Measurements from ENCODE around the gene NUBPL. TPM values are rescaled to one million over a fixed set of nuclear protein-coding genes. Genes with fewer than 3 reads are reported as not detected.

Gene NUBPL
- total RNA-seq, 1 donor, result 10.5 TPM

DNA sequence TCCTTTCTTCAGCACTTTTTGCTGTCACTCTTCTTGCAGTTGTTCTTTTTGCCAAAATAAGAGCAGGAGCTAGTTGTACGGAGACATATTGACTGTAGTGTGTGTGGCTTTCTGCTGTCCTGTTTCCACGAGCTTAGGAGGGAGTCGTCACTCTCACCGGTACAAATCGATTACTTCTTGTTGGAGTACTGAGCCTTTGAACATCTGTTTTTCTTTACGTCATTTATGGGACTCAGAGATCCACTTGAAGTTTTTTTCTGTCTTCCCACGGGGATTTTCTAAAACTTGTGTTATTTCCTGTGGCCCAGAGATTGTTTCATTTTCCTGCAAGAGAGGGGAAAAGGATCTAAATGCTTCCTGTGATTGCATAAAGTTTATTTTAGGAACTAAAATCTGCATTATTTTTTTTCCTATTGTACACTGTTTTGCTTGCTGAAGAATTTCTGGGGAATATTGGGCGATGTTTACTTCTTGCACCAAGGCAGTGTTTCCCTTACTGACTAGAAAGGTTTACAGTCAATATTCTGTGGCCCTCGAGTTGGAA is 316.1 kb downstream of the NUBPL start:
- TF ChIP-seq, protein P1, sequence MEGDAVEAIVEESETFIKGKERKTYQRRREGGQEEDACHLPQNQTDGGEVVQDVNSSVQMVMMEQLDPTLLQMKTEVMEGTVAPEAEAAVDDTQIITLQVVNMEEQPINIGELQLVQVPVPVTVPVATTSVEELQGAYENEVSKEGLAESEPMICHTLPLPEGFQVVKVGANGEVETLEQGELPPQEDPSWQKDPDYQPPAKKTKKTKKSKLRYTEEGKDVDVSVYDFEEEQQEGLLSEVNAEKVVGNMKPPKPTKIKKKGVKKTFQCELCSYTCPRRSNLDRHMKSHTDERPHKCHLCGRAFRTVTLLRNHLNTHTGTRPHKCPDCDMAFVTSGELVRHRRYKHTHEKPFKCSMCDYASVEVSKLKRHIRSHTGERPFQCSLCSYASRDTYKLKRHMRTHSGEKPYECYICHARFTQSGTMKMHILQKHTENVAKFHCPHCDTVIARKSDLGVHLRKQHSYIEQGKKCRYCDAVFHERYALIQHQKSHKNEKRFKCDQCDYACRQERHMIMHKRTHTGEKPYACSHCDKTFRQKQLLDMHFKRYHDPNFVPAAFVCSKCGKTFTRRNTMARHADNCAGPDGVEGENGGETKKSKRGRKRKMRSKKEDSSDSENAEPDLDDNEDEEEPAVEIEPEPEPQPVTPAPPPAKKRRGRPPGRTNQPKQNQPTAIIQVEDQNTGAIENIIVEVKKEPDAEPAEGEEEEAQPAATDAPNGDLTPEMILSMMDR (IDR thresholded peaks at IDR 0.05; ENCODE audit: insufficient read depth, low read length), result no peak
- H3K4me3 ChIP-seq (ENCODE audit: low read depth, low read length), result no peak overlapping the region
- peak; percentile 22 for DNase-seq (ENCODE audit: low read depth)

DNA sequence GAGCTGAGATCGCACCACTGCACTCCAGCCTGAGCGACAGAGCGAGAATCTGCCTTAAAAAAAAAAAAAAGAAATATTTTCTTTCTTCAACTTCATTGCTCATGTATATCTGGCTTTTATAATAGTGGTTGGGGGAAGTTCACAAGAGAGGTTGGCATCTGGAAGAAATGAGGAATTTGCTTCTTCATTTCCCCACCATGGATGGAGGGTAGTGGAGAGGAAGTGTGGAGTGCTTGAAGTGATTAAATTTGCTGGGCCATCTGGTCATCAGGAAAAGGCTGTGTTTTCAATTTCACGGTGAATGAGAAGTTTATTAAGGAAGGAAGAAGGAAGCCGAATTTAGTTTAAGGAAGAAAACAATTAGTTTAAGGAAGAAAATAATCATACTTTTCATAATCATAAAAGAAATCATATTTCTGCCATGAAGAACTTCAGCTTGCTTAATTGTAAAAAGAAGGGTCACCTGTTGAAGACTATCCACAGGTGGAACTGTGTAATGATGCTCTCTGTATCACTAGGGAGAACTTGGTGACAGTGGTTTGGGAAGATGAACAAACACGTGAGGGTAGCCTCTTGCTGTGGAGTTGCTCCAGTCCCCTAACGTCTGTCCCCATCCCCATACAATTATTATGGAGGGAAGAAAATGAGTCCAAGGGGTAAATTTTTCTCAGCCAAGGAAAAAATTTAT is 318.6 kb downstream of the NUBPL start:
- no peak overlapping the region for H3K4me3 ChIP-seq (ENCODE audit: low read depth, low read length)
- TF ChIP-seq, protein P1 (IDR thresholded peaks at IDR 0.05; ENCODE audit: insufficient read depth, low read length), result no peak
- DNase-seq (ENCODE audit: low read depth), result no peak

DNA sequence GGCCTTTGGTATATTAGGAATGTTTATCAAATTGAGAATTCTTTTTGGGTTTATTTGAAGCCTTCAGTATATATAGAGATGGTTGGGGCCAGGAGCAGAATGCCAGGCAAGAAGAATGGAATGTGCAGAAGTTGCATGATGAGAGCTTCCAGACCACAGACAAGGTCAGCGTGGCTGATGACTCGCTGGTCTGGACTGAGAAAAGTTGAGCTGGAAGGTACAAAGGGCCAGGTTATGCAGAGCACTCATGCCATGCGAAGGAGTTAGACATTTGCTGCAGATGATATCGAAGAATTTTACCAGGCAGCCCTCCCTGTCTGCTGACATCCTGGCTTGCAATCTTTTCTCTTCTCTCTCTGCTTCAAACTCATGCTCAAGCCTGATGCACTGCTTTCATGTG is 319.7 kb downstream of the NUBPL start:
- TF ChIP-seq, protein P1 (IDR thresholded peaks at IDR 0.05; ENCODE audit: insufficient read depth, low read length), result no peak
- H3K4me3 ChIP-seq (ENCODE audit: low read depth, low read length), result no peak overlapping the region
- DNase-seq (ENCODE audit: low read depth), result peak; percentile 83

DNA sequence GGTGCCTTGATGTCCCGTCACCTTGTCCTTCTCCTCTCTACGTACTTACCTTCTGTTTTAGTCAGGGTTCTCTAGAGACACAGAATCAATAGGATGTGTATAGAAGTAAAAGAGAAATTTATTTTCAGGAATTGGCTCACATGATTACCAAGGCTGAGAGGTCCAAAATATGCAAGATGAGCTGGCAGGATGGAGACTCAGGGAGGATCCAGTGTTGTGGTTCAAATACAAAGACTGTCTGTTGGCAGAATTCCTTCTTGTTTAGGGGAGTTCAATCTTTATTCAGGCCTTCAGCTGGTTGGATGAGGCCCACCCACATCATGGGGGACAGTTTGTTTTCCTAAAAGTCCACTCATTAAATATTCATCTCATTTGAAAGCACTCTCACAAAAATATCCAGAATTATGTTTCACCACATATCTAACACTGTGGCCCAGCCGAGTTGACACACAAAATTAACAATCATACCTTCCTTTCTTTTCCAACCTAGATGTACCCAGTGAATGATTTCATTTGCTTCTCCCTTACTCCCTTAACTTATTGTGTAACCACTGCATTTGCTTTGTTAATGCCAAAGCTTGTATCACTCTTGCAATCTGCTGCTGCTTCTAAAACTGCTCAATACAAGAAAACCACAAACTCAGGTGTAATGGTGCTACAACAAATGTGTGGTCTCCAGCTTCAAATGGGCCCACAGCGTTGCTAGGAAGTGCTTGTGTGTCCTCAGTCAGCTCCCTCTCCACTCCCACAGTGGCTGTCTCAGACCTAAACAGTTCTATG is 320.5 kb downstream of the NUBPL start:
- no peak overlapping the region for H3K4me3 ChIP-seq (ENCODE audit: low read depth, low read length)
- TF ChIP-seq, protein P1 (IDR thresholded peaks at IDR 0.05; ENCODE audit: insufficient read depth, low read length), result no peak
- DNase-seq (ENCODE audit: low read depth), result peak; percentile 27

DNA sequence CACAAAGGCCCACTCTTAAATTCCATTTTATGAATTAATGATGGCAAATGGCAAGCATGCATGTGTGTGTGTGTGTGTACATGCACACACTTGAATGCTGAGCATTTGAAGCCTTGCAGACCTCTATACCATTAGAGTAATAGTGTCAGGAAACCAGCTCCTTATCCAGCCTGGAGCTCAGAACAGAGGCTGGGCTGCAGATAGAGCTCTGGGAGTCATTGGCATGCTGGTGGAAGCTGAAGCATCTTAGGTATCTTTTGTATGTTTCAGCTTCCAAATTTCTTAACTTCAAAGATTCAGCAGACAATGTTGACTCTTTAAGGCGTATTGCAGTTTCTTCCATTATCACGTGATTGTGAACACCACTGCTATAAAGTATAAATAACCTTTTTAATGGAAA is 323.0 kb downstream of the NUBPL start:
- TF ChIP-seq, protein P1 (IDR thresholded peaks at IDR 0.05; ENCODE audit: insufficient read depth, low read length), result no peak
- no peak for DNase-seq (ENCODE audit: low read depth)
- H3K4me3 ChIP-seq (ENCODE audit: low read depth, low read length), result no peak overlapping the region

DNA sequence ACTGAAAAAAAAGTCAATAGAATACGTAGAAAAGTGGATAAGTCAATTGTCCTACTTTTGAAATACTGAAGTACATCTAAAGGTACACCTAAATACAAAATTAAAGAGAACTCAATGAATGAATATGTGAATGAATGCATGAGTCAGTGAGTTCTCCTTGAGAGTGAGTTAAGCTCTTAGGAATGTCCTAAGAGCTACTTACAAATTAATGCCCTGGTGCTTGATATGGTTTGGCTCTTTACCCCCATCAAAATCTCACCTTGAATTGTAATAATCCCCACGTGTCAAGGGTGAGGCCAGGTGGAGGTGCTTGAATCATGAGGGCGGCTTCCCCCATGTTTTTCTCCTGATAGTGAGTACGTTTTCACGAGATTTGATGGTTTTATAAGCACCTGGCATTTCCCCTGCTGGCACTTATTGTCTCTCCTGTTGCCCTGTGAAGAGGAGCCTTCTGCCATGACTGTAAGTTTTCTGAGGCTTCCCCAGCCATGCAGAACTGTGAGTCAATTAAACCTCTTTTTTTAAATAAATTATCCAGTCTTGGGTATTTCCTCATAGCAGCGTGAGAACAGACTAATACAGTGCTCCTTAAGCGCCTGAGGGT is 323.7 kb downstream of the NUBPL start:
- no peak for DNase-seq (ENCODE audit: low read depth)
- H3K4me3 ChIP-seq (ENCODE audit: low read depth, low read length), result no peak overlapping the region

More for the DNA sequence above, 323.7 kb downstream of the NUBPL start:
- TF ChIP-seq, protein P1 (IDR thresholded peaks at IDR 0.05; ENCODE audit: insufficient read depth, low read length), result no peak

Measured in fibroblast of the aortic adventitia (primary cell).